Duodenal mucosa (tissue), 2 donors: ENCODE measurements around the gene FBXL16.
"Not testable (repeated sequence)": the region's sequence is repeated elsewhere in the genome, so short reads cannot be mapped to it uniquely, and the experiment has no call there.

Experiments
- H3K27ac ChIP-seq: one replicate; pipeline ENCODE4 v1.7.0; 2013; ENCODE audit warnings: low read depth, low read length
- H3K27me3 ChIP-seq, 2 donors: one replicate each; pipeline ENCODE4 v1.7.0; 2013; ENCODE audit warnings: low read length in 2 of 2, control low read depth in 1 of 2; ENCODE audit not compliant: insufficient read depth in 2 of 2, control insufficient read depth in 1 of 2
- H3K36me3 ChIP-seq, 2 donors: one replicate each; pipeline ENCODE4 v1.7.0; 2013; ENCODE audit warnings: low read length in 2 of 2, control low read depth in 1 of 2; ENCODE audit not compliant: insufficient read depth in 2 of 2, control insufficient read depth in 1 of 2
- H3K4me1 ChIP-seq, 2 donors: one replicate each; pipeline ENCODE4 v1.7.0; 2013; ENCODE audit warnings: low read length in 2 of 2, control low read depth in 1 of 2; ENCODE audit not compliant: insufficient read depth in 2 of 2, control insufficient read depth in 1 of 2
- H3K4me3 ChIP-seq, 2 donors: one replicate each; pipeline ENCODE4 v1.7.0; 2013; ENCODE audit warnings: low read length in 2 of 2, low read depth in 1 of 2
- H3K9ac ChIP-seq, 2 donors: one replicate each; pipeline ENCODE4 v1.7.0; 2013; ENCODE audit warnings: low read length in 2 of 2, low read depth in 1 of 2
- H3K9me3 ChIP-seq, 2 donors: one replicate each; pipeline ENCODE4 v1.7.0; 2013; ENCODE audit warnings: low read length in 2 of 2, control low read depth in 1 of 2; ENCODE audit not compliant: control insufficient read depth in 1 of 2

The FBXL16 gene

GRCh38 chr16:705431-706188, at the start of gene FBXL16:
Gene FBXL16 (minus strand): TSS chr16:705801. CDS start chr16:697405, 8,396 bp downstream.
- H3K9me3 ChIP-seq, result no peaks in the 10 kb centered on the region
- H3K27ac ChIP-seq, result no peak within 1 kb of the TSS
- peaks cover 80 to 88% of the 10 kb centered on the region in 2 donors for H3K27me3 ChIP-seq
- H3K36me3 ChIP-seq, result no peaks in the 10 kb centered on the region
- H3K4me1 ChIP-seq, result no peaks in the 10 kb centered on the region
- no peak within 1 kb of the TSS for H3K9ac ChIP-seq
- H3K4me3 ChIP-seq, result no peak within 1 kb of the TSS

GRCh38 chr16:754656-755055, 49.1 kb upstream of the FBXL16 start:
- no peak overlapping the region for H3K27ac ChIP-seq

DNA sequence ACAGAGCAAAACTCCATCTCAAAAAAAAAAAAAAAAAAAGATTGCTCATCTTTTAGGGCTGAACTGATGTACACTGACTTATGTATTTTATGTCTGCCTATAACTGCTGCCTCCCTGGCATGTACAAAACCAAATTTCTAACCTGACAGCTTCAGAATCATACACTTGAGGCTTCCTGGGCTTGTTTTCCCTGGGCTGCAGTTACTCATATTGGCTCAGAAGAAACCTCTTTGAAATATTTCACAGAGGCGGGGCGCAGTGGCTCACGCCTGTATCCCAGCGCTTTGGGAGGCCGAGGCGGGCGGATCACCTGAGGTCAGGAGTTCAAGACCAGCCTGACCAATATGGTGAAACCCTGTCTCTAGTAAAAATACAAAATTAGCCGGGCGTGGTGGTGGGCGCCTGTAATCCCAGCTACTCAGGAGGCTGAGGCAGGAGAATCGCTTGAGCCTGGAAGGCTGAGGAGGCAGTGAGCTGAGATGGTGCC, 48.6 kb upstream of the FBXL16 start:
- not testable (repeated sequence) for H3K4me3 ChIP-seq, H3K27ac ChIP-seq, H3K9me3 ChIP-seq, H3K9ac ChIP-seq, H3K4me1 ChIP-seq, H3K36me3 ChIP-seq
- H3K27me3 ChIP-seq, result peaks cover 6 to 26% of the 10 kb centered on the region in 2 donors

More at GRCh38 chr16:754656-755055, 49.1 kb upstream of the FBXL16 start:
- Histone ChIP-seq H3K9ac (no peak overlapping the region), H3K4me3 (no peak overlapping the region), H3K27me3 (peaks cover 6 to 26% of the 10 kb centered on the region in 2 donors), H3K4me1 (no peaks in the 10 kb centered on the region), H3K36me3 (no peaks in the 10 kb centered on the region), H3K9me3 (no peaks in the 10 kb centered on the region)

DNA sequence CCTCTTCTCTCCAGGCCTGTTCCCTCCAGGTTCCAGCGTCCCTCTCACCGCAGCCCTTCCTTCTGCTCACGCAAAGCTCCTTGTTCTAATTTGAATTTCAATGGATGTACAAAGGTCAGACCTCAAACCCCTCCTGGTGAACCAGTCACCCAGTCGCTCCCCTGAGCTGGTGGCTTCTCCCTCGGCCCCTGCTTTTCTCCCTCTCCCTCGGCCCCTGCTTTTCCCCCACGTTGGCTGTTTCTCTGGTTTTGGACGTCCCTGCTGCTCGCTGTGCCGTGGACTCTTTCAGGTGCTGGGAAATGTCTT, 46.4 kb upstream of the FBXL16 start:
- Histone ChIP-seq H3K27me3 (peaks cover 6 to 26% of the 10 kb centered on the region in 2 donors), H3K4me1 (no peaks in the 10 kb centered on the region), H3K36me3 (no peaks in the 10 kb centered on the region), H3K9me3 (no peaks in the 10 kb centered on the region), H3K27ac (no peak overlapping the region), H3K4me3 (no peak overlapping the region), H3K9ac (no peak overlapping the region)

DNA sequence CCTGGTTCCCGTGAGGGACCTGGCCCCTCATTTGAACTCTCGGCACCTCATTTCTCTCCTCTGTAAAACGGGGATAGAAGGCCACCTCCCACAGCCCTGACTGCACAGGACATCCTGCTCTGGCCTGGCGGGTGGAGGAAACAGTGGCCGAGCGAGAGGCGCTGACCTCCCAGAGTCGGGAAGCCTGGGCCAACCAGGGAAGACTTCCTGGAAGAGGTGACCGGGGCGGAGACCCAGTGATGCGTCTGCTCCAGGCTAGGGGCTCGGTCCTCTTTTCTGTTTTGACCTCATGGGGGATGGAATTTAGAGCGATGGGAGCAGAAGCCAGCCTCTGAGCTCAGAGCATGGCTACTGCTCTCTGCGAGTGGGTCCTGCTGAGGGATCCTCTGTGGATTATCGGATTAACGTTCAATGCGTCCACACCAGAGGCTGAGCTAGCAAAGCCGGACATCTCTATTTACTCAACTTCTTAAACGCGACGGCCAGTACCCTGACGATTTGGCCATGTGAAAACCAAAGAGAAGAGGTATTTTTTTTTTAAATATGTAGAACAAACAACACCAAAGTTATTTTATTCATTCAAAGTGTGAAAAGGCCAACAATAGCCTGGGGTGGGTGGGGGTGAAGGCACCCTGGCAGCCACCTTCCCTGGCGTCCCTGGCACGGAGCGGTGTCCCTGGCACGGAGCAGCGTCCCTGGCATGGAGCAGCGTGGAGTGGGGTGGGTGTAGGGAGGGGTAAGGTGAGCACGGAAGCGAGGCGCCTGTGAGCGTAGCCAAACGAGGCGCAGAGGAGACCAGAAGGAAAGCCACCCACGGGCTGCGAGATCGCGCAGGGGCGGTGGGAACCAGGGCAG, 45.8 kb upstream of the FBXL16 start:
- no peak overlapping the region for H3K27ac ChIP-seq
- peaks cover 6 to 26% of the 10 kb centered on the region in 2 donors for H3K27me3 ChIP-seq
- H3K9ac ChIP-seq, result no peak overlapping the region

GRCh38 chr16:750485-750884, 44.9 kb upstream of the FBXL16 start:
- Histone ChIP-seq H3K9me3 (no peaks in the 10 kb centered on the region), H3K4me3 (no peak overlapping the region), H3K36me3 (no peaks in the 10 kb centered on the region), H3K27me3 (peaks cover 3 to 26% of the 10 kb centered on the region in 2 donors), H3K27ac (no peak overlapping the region), H3K9ac (no peak overlapping the region), H3K4me1 (no peaks in the 10 kb centered on the region)

More for the DNA sequence above, 45.8 kb upstream of the FBXL16 start:
- no peaks in the 10 kb centered on the region for H3K4me1 ChIP-seq
- no peaks in the 10 kb centered on the region for H3K36me3 ChIP-seq
- no peak overlapping the region for H3K4me3 ChIP-seq
- no peaks in the 10 kb centered on the region for H3K9me3 ChIP-seq

- Histone ChIP-seq H3K36me3 (no peaks in the 10 kb centered on the region), H3K27me3 (peaks cover 3 to 26% of the 10 kb centered on the region in 2 donors)
Observed at GRCh38 chr16:749010-749409, 43.4 kb upstream of the FBXL16 start.

GRCh38 chr16:747978-748746, 42.6 kb upstream of the FBXL16 start:
- Histone ChIP-seq H3K9me3 (no peaks in the 10 kb centered on the region), H3K27ac (no peak overlapping the region), H3K9ac (no peak overlapping the region), H3K4me1 (no peaks in the 10 kb centered on the region), H3K4me3 (no peak overlapping the region), H3K36me3 (no peaks in the 10 kb centered on the region), H3K27me3 (peaks cover 3 to 20% of the 10 kb centered on the region in 2 donors)

More at GRCh38 chr16:749010-749409, 43.4 kb upstream of the FBXL16 start:
- Histone ChIP-seq H3K4me1 (no peaks in the 10 kb centered on the region), H3K9me3 (no peaks in the 10 kb centered on the region), H3K27ac (no peak overlapping the region), H3K9ac (no peak overlapping the region), H3K4me3 (no peak overlapping the region)

GRCh38 chr16:746637-747036, 41.0 kb upstream of the FBXL16 start:
- Histone ChIP-seq H3K36me3 (no peaks in the 10 kb centered on the region), H3K4me1 (no peaks in the 10 kb centered on the region), H3K9ac (no peak overlapping the region), H3K27me3 (peaks cover 3 to 13% of the 10 kb centered on the region in 2 donors), H3K4me3 (no peak overlapping the region), H3K9me3 (no peaks in the 10 kb centered on the region), H3K27ac (no peak overlapping the region)
